HFF-Myc (cell line): ENCODE data around the gene PDE10A.

Experiments
- DNase-seq: peaks from one replicate; pipeline ENCODE4 v3.0.0-alpha.2; 2011; ENCODE audit warnings: low read depth; ENCODE audit errors: extremely low read depth
- H3K4me3 ChIP-seq: replicated peaks from 2 replicates; pipeline ENCODE4 v1.5.1; 2011; ENCODE audit warnings: low read depth, mild to moderate bottlenecking, control low read depth, low read length
- TF ChIP-seq, protein P1 (sequence below): IDR thresholded peaks from 2 replicates; pipeline ENCODE4 v1.5.1; 2012; ENCODE audit warnings: mild to moderate bottlenecking, low read depth, low read length, control low read depth; ENCODE audit errors: missing control alignments

PDE10A gene

DNA sequence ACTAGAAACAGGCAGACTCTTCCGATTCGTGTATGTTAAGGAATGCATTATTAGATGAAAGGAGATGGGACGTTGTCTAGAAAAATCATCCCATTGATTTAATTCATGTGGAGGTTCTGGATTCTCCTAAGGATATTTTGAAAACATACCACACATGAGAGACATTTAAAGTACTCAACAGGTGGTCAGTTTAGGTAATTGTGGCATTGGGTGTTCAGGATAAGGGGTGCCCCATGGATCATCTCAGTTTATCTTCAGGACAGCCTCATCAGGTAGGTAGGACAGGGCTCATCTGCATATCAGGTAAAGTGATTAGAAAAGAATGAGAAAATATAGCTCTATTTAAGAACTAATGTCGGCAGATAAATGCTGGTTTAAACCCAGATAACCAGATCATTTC, 15.9 kb upstream of the PDE10A start:
- DNase-seq: no peak
- TF ChIP-seq, protein P1, sequence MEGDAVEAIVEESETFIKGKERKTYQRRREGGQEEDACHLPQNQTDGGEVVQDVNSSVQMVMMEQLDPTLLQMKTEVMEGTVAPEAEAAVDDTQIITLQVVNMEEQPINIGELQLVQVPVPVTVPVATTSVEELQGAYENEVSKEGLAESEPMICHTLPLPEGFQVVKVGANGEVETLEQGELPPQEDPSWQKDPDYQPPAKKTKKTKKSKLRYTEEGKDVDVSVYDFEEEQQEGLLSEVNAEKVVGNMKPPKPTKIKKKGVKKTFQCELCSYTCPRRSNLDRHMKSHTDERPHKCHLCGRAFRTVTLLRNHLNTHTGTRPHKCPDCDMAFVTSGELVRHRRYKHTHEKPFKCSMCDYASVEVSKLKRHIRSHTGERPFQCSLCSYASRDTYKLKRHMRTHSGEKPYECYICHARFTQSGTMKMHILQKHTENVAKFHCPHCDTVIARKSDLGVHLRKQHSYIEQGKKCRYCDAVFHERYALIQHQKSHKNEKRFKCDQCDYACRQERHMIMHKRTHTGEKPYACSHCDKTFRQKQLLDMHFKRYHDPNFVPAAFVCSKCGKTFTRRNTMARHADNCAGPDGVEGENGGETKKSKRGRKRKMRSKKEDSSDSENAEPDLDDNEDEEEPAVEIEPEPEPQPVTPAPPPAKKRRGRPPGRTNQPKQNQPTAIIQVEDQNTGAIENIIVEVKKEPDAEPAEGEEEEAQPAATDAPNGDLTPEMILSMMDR: no peak
- no peak overlapping the region for H3K4me3 ChIP-seq

DNA sequence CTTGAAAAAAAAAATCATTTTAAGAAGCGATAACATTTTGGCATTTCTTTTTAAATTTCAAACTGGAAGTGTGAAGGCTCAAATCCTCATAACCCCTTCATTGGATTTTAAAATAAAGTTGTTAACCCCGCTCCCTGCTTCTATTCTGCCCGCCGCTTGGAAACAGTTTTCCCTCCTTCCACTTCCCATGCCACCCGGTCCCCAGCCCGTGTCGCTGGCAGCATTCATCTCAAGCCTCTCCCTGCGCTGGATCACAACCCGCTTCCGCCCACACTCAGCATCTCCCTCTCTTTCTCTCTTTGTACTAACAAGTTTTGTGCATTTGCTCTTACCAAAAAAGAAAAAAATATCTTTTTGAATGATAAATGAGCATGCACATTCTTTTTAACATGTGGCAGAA, 15.4 kb upstream of the PDE10A start:
- DNase-seq: no peak
- H3K4me3 ChIP-seq: no peak overlapping the region
- TF ChIP-seq, protein P1: no peak

DNA sequence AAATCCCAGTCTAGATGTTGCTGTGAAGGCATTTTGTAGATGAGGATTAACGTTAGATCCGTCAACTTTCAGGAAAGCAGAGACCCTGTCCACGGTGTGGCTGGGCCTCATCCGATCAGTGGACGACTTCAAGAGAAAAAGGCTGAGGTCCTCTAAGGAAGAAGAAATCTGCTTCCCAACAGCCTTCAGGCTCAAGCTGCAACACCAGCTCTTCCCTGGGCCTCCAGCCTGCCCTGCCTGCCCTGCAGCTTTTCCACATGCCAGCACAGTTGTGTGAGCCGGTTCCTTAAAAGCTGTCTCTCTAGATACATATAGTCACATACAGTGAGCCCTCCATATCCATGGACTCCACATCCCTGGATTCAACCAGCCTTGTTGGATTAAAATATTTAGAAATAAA, 14.1 kb upstream of the PDE10A start:
- H3K4me3 ChIP-seq: no peak overlapping the region
- TF ChIP-seq, protein P1: no peak
- DNase-seq: no peak

DNA sequence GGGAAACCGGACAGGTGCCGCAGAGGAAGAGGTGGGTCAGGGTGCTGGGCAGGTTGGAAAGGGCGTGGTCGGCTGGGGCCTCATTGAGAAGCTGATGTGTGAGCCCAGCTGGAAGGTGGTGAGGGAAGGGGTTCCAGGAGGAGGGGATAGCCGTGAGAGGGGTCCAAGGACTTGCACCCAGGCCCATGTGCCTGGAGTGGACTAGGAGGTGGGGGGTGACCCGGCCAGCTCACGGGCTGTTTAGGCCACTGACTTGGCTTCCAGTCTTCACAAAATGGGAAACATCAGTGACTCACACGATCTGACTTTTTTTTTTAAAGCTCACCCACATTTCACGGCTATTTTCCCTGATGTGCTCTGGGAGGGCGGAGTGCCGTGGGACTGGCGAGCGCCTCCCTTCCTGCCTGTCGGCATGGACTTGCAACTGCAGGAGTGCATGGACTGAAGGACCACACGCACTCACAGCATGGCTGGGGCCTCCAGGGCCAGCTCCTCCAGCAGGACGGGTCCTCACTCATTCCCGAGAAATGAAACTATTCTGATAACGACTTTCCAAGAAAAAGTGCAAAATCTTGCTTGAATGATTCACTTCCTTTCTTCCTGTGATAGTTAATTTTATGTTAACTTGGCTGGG, 13.5 kb upstream of the PDE10A start:
- no peak for DNase-seq
- TF ChIP-seq, protein P1: no peak
- H3K4me3 ChIP-seq: no peak overlapping the region

DNA sequence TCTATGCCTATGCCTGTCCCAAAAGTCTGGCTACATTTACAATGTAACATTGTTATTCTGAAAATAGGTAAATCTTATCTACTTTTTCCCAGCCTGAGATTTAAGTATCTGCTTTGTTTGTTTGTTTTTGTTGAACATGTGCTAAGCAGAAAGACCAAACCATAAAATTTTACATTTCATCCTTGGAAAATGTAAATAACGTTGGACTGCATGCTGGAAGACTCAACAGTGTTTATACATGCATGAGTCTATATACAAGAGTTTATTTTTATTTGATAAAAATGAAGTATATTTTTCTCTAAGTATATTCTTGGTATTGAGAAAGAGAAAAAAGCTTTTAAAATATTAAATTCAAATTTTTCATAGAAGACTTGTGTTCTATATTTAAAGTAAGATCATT, 12.1 kb upstream of the PDE10A start:
- no peak for DNase-seq
- no peak overlapping the region for H3K4me3 ChIP-seq
- TF ChIP-seq, protein P1: no peak

DNA sequence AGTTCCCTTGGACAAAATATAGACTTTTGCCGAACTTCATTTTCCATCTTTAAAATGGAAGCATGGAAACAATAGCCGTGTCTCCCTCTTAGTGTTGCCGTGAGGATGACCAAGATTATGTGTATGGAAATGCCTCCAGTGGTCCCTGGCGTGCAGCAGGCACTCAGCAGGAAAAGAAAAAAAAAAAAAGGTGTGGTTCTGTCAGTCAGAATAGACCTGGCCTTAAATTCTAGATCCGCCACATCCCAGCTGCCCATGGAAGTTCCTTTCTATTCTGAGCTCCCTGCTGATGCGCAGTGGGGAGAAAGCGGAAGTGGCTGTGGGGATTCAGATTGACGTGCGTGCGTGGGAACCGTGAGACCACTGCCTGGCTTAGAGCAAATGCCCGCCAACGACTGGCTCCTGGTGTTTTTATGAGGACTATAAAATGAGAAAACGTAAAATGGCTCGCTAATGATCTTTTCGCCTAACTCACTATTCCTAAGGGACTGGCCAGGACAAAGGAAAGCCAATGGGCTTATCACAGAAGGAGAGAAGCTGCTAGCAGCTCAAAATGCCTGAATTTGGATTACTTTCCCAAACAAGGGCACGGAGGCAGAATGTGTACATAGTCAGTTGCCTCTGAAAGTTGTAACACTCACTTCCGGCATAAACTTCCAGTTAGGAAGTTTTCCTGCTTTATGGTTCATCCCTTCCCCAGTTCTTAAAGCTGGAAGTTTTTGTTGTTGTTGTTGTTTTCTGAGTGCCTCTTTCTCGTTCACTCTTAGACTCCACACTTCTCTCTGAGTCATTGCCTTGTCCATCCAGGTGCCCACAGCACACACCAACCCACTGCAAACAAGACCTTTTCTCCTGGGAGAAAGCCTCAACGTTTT, 11.4 kb upstream of the PDE10A start:
- H3K4me3 ChIP-seq: no peak overlapping the region
- DNase-seq: no peak
- TF ChIP-seq, protein P1: no peak
